CD4-positive, CD25-positive, alpha-beta regulatory T cell (primary cell): ENCODE data around the gene TMEM170A. TPM values are rescaled to one million over a fixed set of nuclear protein-coding genes. Genes with fewer than 3 reads are reported as not detected.

Experiments used
- ATAC-seq, 2 donors: fragments of 150-1000 bp; cut with Tn5 transposase; one replicate each; pipeline ENCODE4 v1.10.0; 2021; ENCODE audit warnings: low read depth in 2 of 2, moderate number of reproducible peaks in 2 of 2, moderate library complexity in 1 of 2
- DNase-seq, 3 donors: peaks; one replicate each; pipeline versions ENCODE4 v3.0.0 to v3.0.0-alpha.2; 2012 to 2022; ENCODE audit warnings: mixed read lengths in 1 of 3
- H3K27ac ChIP-seq: one replicate; pipeline ENCODE4 v1.7.0; 2013; ENCODE audit warnings: mild to moderate bottlenecking, low read length; ENCODE audit not compliant: insufficient read depth, poor library complexity, severe bottlenecking
- H3K27me3 ChIP-seq: one replicate; pipeline ENCODE4 v1.7.0; 2013; ENCODE audit warnings: low read length; ENCODE audit not compliant: control insufficient read depth, insufficient read depth
- H3K36me3 ChIP-seq: one replicate; pipeline ENCODE4 v1.7.0; 2013; ENCODE audit warnings: mild to moderate bottlenecking, low read length, moderate library complexity; ENCODE audit not compliant: control insufficient read depth, insufficient read depth
- H3K4me1 ChIP-seq: 2 replicates; pipeline ENCODE4 v1.7.0; 2013; ENCODE audit warnings: mild to moderate bottlenecking, low read length; ENCODE audit not compliant: insufficient read depth, control insufficient read depth, poor library complexity, severe bottlenecking
- H3K4me3 ChIP-seq: one replicate; pipeline ENCODE4 v1.7.0; 2013; ENCODE audit warnings: low read depth, mild to moderate bottlenecking, low read length, moderate library complexity
- H3K9me3 ChIP-seq, 2 experiments: 1 replicate in 1 of 2; 2 replicates in 1 of 2; pipeline ENCODE4 v1.7.0; 2013; ENCODE audit warnings: low read length in 2 of 2, mild to moderate bottlenecking in 1 of 2, moderate library complexity in 1 of 2; ENCODE audit not compliant: control insufficient read depth in 2 of 2
- H3K27ac Mint-ChIP-seq, 3 donors: one replicate each; pipeline ENCODE4 v1.8.0; 2020 to 2022; ENCODE audit warnings: mild to moderate bottlenecking in 3 of 3, mixed read lengths in 3 of 3, moderate library complexity in 2 of 3
- H3K27me3 Mint-ChIP-seq: one replicate; pipeline ENCODE4 v1.8.0; 2022; ENCODE audit warnings: mild to moderate bottlenecking, mixed read lengths
- H3K36me3 Mint-ChIP-seq: one replicate; pipeline ENCODE4 v1.8.0; 2020; ENCODE audit warnings: mixed read lengths
- H3K4me1 Mint-ChIP-seq, 4 donors: one replicate each; pipeline ENCODE4 v1.8.0; 2020 to 2022; ENCODE audit warnings: mixed read lengths in 4 of 4, mild to moderate bottlenecking in 1 of 4
- H3K4me3 Mint-ChIP-seq, 4 donors: one replicate each; pipeline ENCODE4 v1.8.0; 2020 to 2022; ENCODE audit warnings: mild to moderate bottlenecking in 4 of 4, mixed read lengths in 4 of 4, moderate library complexity in 3 of 4
- H3K9me3 Mint-ChIP-seq, 7 donors: one replicate each; pipeline ENCODE4 v1.8.0; 2020 to 2022; ENCODE audit warnings: mixed read lengths in 7 of 7, mild to moderate bottlenecking in 3 of 7, moderate library complexity in 2 of 7
- polyA plus RNA-seq, 4 donors: library from polyadenylated mRNA; unstranded; fragments of 300-500 nt; fragmentation: Illumina TruSeq; gene quantifications; one replicate each; pipeline ENCODE4 v1.2.3, GENCODE V29; 2021
- total RNA-seq: library from RNA; stranded (reverse); gene quantifications from one replicate; pipeline ENCODE4 v1.2.3, GENCODE V29; 2022

TMEM170A gene
- total and polyA plus RNA-seq, 5 donors from 2014 or later = 34.8 to 45.1 (median 40.0) TPM

DNA sequence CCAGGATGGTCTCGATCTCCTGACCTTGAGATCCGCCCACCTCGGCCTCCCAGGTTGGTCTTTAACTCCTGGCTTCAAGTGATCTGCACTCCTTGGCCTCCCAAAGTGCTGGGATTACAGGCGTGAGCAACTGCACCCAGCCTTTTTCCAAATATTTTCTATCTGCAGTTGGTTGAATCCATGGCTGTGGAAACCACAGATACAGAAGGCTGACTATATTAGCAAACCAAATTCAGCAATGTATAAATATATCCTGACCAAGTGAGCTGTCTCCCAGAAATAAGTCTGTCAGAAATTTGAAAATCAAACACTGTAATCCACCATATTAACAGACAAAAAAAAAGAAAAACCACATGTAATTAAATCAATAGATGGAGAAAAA, 40.8 kb downstream of the TMEM170A start:
- peaks cover 15% of the 10 kb centered on the region for H3K4me1 ChIP-seq
- DNase-seq = no peak
- H3K36me3 Mint-ChIP-seq = peaks cover 14% of the 10 kb centered on the region
- no peaks in the 10 kb centered on the region for H3K36me3 ChIP-seq
- ATAC-seq = no peak
- no peak overlapping the region for H3K27ac ChIP-seq
- H3K27me3 ChIP-seq = no peaks in the 10 kb centered on the region
- peaks cover 23 to 53% (median 27%) of the 10 kb centered on the region in 4 donors for H3K4me1 Mint-ChIP-seq
- H3K27me3 Mint-ChIP-seq = no peaks in the 10 kb centered on the region
- no peaks in the 10 kb centered on the region for H3K9me3 Mint-ChIP-seq
- H3K4me3 Mint-ChIP-seq = peak overlapping the region in 2 of 4 donors; percentile 51 to 52
- no peaks in the 10 kb centered on the region for H3K9me3 ChIP-seq
- H3K27ac Mint-ChIP-seq = no peak overlapping the region
- no peak overlapping the region for H3K4me3 ChIP-seq

DNA sequence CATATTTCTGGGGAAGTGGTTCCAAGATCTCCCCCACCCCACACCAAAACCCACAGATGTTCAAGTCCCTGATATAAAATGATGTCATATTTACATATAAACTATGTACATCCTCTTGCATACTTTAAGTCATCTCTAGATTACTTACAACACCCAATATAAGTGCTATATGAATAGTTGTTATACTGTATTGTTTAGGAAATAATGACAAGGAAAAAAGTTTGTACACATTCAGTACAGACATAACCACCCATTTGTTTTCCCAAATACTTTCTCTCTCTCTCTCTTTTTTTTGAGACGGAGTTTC, 42.7 kb downstream of the TMEM170A start:
- Histone ChIP-seq H3K9me3 (no peaks in the 10 kb centered on the region), H3K27me3 (no peaks in the 10 kb centered on the region), H3K4me1 (peaks cover 15% of the 10 kb centered on the region), H3K4me3 (no peak overlapping the region), H3K27ac (no peak overlapping the region), H3K36me3 (no peaks in the 10 kb centered on the region)
- no peak for ATAC-seq
- Mint-ChIP-seq H3K27ac (peak overlapping the region in 2 of 3 donors; percentile 59 to 77), H3K4me3 (no peak overlapping the region), H3K36me3 (peaks cover 14% of the 10 kb centered on the region), H3K27me3 (no peaks in the 10 kb centered on the region), H3K4me1 (peaks cover 17 to 52% (median 27%) of the 10 kb centered on the region in 4 donors), H3K9me3 (no peaks in the 10 kb centered on the region)
- DNase-seq = no peak

- no peak overlapping the region for H3K27ac ChIP-seq
- Mint-ChIP-seq H3K36me3 (peaks cover 14% of the 10 kb centered on the region), H3K27ac (peak overlapping the region in 2 of 3 donors; percentile 59 to 77), H3K9me3 (no peaks in the 10 kb centered on the region), H3K4me3 (peak overlapping the region in 2 of 4 donors; percentile 22 to 52), H3K27me3 (no peaks in the 10 kb centered on the region), H3K4me1 (peaks cover 14 to 47% (median 25%) of the 10 kb centered on the region in 4 donors)
- H3K9me3 ChIP-seq = no peaks in the 10 kb centered on the region
- DNase-seq (no peak), ATAC-seq (no peak)
- peak overlapping the region; percentile 39 for H3K4me3 ChIP-seq
- H3K36me3 ChIP-seq = no peaks in the 10 kb centered on the region
- peaks cover 15% of the 10 kb centered on the region for H3K4me1 ChIP-seq
- H3K27me3 ChIP-seq = no peaks in the 10 kb centered on the region
Measured at GRCh38 chr16:75420987-75421819, 43.3 kb downstream of the TMEM170A start.

- no peak overlapping the region for H3K4me3 Mint-ChIP-seq
- H3K9me3 Mint-ChIP-seq = no peaks in the 10 kb centered on the region
- peaks cover 9% of the 10 kb centered on the region for H3K36me3 Mint-ChIP-seq
- H3K4me1 Mint-ChIP-seq = peaks cover 13 to 44% (median 34%) of the 10 kb centered on the region in 4 donors
- Histone ChIP-seq H3K4me3 (no peak overlapping the region), H3K4me1 (peaks cover 15% of the 10 kb centered on the region), H3K9me3 (no peaks in the 10 kb centered on the region), H3K27ac (no peak overlapping the region), H3K27me3 (no peaks in the 10 kb centered on the region), H3K36me3 (peaks cover 10% of the 10 kb centered on the region)
- no peak for ATAC-seq
- no peak overlapping the region for H3K27ac Mint-ChIP-seq
- H3K27me3 Mint-ChIP-seq = no peaks in the 10 kb centered on the region
- DNase-seq = no peak
Measured at GRCh38 chr16:75416904-75417565, 47.5 kb downstream of the TMEM170A start.

- Mint-ChIP-seq H3K27me3 (no peaks in the 10 kb centered on the region), H3K36me3 (peaks cover 4% of the 10 kb centered on the region), H3K27ac (peak overlapping the region in 2 of 3 donors; percentile 51 to 77), H3K4me3 (no peak overlapping the region), H3K4me1 (peaks cover 4 to 29% (median 25%) of the 10 kb centered on the region in 4 donors), H3K9me3 (no peaks in the 10 kb centered on the region)
- Histone ChIP-seq H3K27me3 (no peaks in the 10 kb centered on the region), H3K36me3 (peaks cover 22% of the 10 kb centered on the region), H3K9me3 (no peaks in the 10 kb centered on the region), H3K27ac (no peak overlapping the region), H3K4me1 (peaks cover under 1% of the 10 kb centered on the region), H3K4me3 (no peak overlapping the region)
- DNase-seq (no peak), ATAC-seq (no peak)
Measured at GRCh38 chr16:75415169-75415905, 49.2 kb downstream of the TMEM170A start.

DNA sequence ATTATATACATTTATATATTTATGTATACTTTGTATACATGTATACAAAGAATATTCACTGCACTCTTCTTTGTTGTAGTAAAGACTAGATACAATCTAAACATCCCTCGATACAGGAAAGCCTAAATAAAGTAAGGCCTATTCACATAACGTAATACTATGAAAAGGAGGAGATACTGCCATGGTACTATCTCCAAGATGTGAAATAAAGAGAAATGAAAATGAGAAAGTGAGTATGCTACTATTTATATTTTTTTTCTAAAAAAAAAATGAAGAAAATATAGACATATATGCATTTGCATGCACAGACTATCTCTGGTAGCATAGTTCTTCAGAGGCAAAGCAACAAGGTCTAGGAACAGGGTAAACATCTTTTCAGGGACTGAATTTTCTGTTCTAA, 50.5 kb downstream of the TMEM170A start:
- peaks cover 31% of the 10 kb centered on the region for H3K36me3 ChIP-seq
- H3K36me3 Mint-ChIP-seq = peaks cover 11% of the 10 kb centered on the region
- ATAC-seq (no peak), DNase-seq (no peak)
- H3K4me1 Mint-ChIP-seq = peaks cover 0 to 26% (median 23%) of the 10 kb centered on the region in 4 donors
- peak overlapping the region in 1 of 3 donors; percentile 5 for H3K27ac Mint-ChIP-seq
- H3K27ac ChIP-seq = no peak overlapping the region
- H3K4me1 ChIP-seq = no peaks in the 10 kb centered on the region
- H3K27me3 Mint-ChIP-seq = no peaks in the 10 kb centered on the region
- no peaks in the 10 kb centered on the region for H3K9me3 ChIP-seq
- no peak overlapping the region for H3K4me3 Mint-ChIP-seq
- no peaks in the 10 kb centered on the region for H3K27me3 ChIP-seq
- H3K9me3 Mint-ChIP-seq = no peaks in the 10 kb centered on the region
- H3K4me3 ChIP-seq = no peak overlapping the region

DNA sequence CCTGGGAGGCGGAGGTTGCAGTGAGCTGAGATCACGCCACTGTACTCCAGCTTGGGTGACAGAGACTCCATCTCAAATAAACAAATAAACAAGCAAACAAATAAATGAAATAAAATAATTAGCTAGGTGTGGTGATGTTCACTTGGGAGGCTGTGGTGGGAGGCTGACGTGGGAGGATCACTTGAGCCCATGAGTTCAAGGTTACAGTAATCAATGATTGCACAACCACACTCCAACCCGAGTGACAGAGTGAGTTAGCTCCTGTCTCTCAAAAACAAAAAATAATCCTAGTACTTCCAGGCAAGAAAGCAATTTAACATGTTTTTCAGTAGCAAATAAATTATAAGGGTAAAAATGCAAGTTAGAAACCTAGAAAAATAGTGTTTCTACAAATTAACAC, 57.5 kb downstream of the TMEM170A start:
- H3K4me1 ChIP-seq = no peaks in the 10 kb centered on the region
- H3K36me3 Mint-ChIP-seq = peaks cover 23% of the 10 kb centered on the region
- H3K9me3 ChIP-seq = no peaks in the 10 kb centered on the region
- H3K9me3 Mint-ChIP-seq = no peaks in the 10 kb centered on the region
- H3K4me3 Mint-ChIP-seq = no peak overlapping the region
- H3K4me1 Mint-ChIP-seq = peaks cover 3 to 6% (median 4%) of the 10 kb centered on the region in 4 donors
- no peak overlapping the region for H3K27ac ChIP-seq
- H3K36me3 ChIP-seq = peaks cover 41% of the 10 kb centered on the region
- H3K27me3 Mint-ChIP-seq = no peaks in the 10 kb centered on the region
- DNase-seq = no peak
- ATAC-seq = no peak
- H3K27me3 ChIP-seq = no peaks in the 10 kb centered on the region
- no peak overlapping the region for H3K27ac Mint-ChIP-seq
- no peak overlapping the region for H3K4me3 ChIP-seq
